GM12878 (cell line): ENCODE results near the gene SVIP. TPM values are rescaled to one million over a fixed set of nuclear protein-coding genes. Genes with fewer than 3 reads are reported as not detected.

Experiments
- ATAC-seq: fragments of 200-7000 bp; cut with Tn5 transposase; 3 replicates; pipeline ENCODE4 v1.9.1; 2020; ENCODE audit warnings: mild to moderate bottlenecking, moderate library complexity
- BruUV-seq: library from RNA; stranded (reverse); fragments of 400-500 nt; replicated peaks from 2 replicates; lab custom pipeline; 2021; lab: Mats Ljungman, UMichigan
- CTCF ChIA-PET: fragments of 300-600 bp; sonication (Branson Sonifier 250); formaldehyde crosslinking; extraction: SDS; loops from one replicate; lab custom pipeline; 2021; ENCODE audit warnings: inconsistent platforms; lab: Yijun Ruan, JAX
- POLR2A ChIA-PET: fragments of 350-600 bp; formaldehyde crosslinking; extraction: SDS; loops from one replicate; lab custom pipeline; 2021; ENCODE audit warnings: inconsistent platforms; lab: Charles Lee
- RAD21 ChIA-PET: fragments of 300-600 bp; sonication (Branson Sonifier 250); formaldehyde crosslinking; loops from one replicate; lab custom pipeline; 2023; ENCODE audit warnings: antibody characterized with exemption; ENCODE audit not compliant: unreplicated experiment; lab: Charles Lee
- SMC1A ChIA-PET: fragments of 300-600 bp; sonication (Branson Sonifier 250); formaldehyde crosslinking; loops from one replicate; lab custom pipeline; 2023; ENCODE audit not compliant: unreplicated experiment, uncharacterized antibody; lab: Charles Lee
- DNase-seq: peaks from one replicate; pipeline ENCODE4 v3.0.0-alpha.2; 2011; ENCODE audit warnings: low read depth, low spot score
- FAIRE-seq: peaks from 3 replicates; lab custom pipeline; 2011; peaks lifted over from hg19 to GRCh38; lab: Jason Lieb, UNC
- H2AFZ ChIP-seq: 2 replicates; pipeline ENCODE4 v1.6.0; 2011; ENCODE audit warnings: low read depth, low read length, control low read depth; ENCODE audit not compliant: control insufficient read depth
- H3K27ac ChIP-seq: 2 replicates; pipeline ENCODE4 v1.5.1; 2011; ENCODE audit warnings: control low read depth; ENCODE audit not compliant: control insufficient read depth, insufficient read depth
- H3K27me3 ChIP-seq, 2 experiments: replicated peaks in 1 of 2; 2 replicates each; pipeline versions ENCODE4 v1.6.0 to v1.6.1; 2011; ENCODE audit warnings: low read length in 1 of 2; ENCODE audit not compliant: control insufficient read depth in 2 of 2, insufficient read depth in 2 of 2
- H3K36me3 ChIP-seq, 2 experiments: 2 replicates each; pipeline ENCODE4 v1.5.1; 2011; ENCODE audit warnings: low read length in 1 of 2; ENCODE audit not compliant: control insufficient read depth in 2 of 2, insufficient read depth in 2 of 2
- H3K4me1 ChIP-seq: 2 replicates; pipeline ENCODE4 v1.6.1; 2011; ENCODE audit warnings: mild to moderate bottlenecking, low read length, moderate library complexity, mixed read lengths; ENCODE audit not compliant: control insufficient read depth, insufficient read depth
- H3K4me2 ChIP-seq: 2 replicates; pipeline ENCODE4 v1.6.0; 2011; ENCODE audit warnings: control low read depth; ENCODE audit not compliant: control insufficient read depth, insufficient read depth
- H3K4me3 ChIP-seq: fragments of 200-600 bp; sonication (generic); 2 replicates; pipeline ENCODE4 v1.5.1; 2016
- H3K79me2 ChIP-seq: 2 replicates; pipeline ENCODE4 v1.6.0; 2011; ENCODE audit warnings: low read length; ENCODE audit not compliant: control insufficient read depth, insufficient read depth
- H3K9ac ChIP-seq: 2 replicates; pipeline ENCODE4 v1.8.0; 2011; ENCODE audit warnings: low read length, control low read depth, mixed read lengths; ENCODE audit not compliant: control insufficient read depth, insufficient read depth
- H3K9me3 ChIP-seq: replicated peaks from 3 replicates; pipeline ENCODE4 v1.5.1; 2011; ENCODE audit warnings: mild to moderate bottlenecking, low read length; ENCODE audit not compliant: control insufficient read depth, insufficient read depth
- H4K20me1 ChIP-seq: 2 replicates; pipeline ENCODE4 v1.6.0; 2011; ENCODE audit not compliant: control insufficient read depth, insufficient read depth
- ATF2 ChIP-seq: IDR thresholded peaks from 2 replicates; pipeline ENCODE4 v1.6.1; 2012; ENCODE audit warnings: low read length, inconsistent platforms
- BCL3 ChIP-seq: IDR thresholded peaks from 2 replicates; pipeline ENCODE4 v1.6.1; 2011; ENCODE audit warnings: borderline replicate concordance, low read depth, mild to moderate bottlenecking, moderate library complexity, low read length; ENCODE audit not compliant: insufficient read depth, poor library complexity, severe bottlenecking
- BHLHE40 ChIP-seq, 2 experiments: fragments of 450-650 bp in 1 of 2; IDR thresholded peaks; 2 replicates each; pipeline ENCODE4 v1.6.1; 2011 to 2017; ENCODE audit warnings: low read depth in 2 of 2, borderline replicate concordance in 1 of 2, improper control_type of control experiment in 1 of 2, low read length in 1 of 2, mild to moderate bottlenecking in 1 of 2
- CHD2 ChIP-seq: IDR thresholded peaks from 2 replicates; pipeline ENCODE4 v1.6.1; 2011; ENCODE audit warnings: low read depth, low read length, improper control_type of control experiment, borderline replicate concordance
- ELK1 ChIP-seq: IDR thresholded peaks from 2 replicates; pipeline ENCODE4 v1.6.1; 2012; ENCODE audit warnings: low read depth, low read length, improper control_type of control experiment
- IRF5 ChIP-seq: fragments of 450-650 bp; IDR thresholded peaks from 2 replicates; pipeline ENCODE4 v1.6.1; 2017; ENCODE audit warnings: borderline replicate concordance
- MEF2A ChIP-seq: IDR thresholded peaks from 2 replicates; pipeline ENCODE4 v1.6.1; 2011; ENCODE audit warnings: low read depth, mild to moderate bottlenecking, low read length, moderate library complexity; ENCODE audit not compliant: insufficient read depth
- POLR2AphosphoS2 ChIP-seq: IDR thresholded peaks from 2 replicates; pipeline ENCODE4 v1.6.1; 2011; ENCODE audit warnings: low read depth, mild to moderate bottlenecking, low read length, improper control_type of control experiment, moderate library complexity
- POLR2AphosphoS5 ChIP-seq: IDR thresholded peaks from 2 replicates; pipeline ENCODE4 v1.6.1; 2011; ENCODE audit warnings: mild to moderate bottlenecking, low read length, inconsistent platforms
- RBBP5 ChIP-seq: fragments of 200-600 bp; sonication (generic); conservative IDR thresholded peaks from 2 replicates; pipeline ENCODE4 v1.6.1; 2016
- SMARCA5 ChIP-seq: fragments of 450-650 bp; IDR thresholded peaks from 2 replicates; pipeline ENCODE4 v1.6.1; 2017; ENCODE audit warnings: mild to moderate bottlenecking
- SMC3 ChIP-seq: IDR thresholded peaks from 2 replicates; pipeline ENCODE4 v1.6.1; 2011; ENCODE audit warnings: low read length, improper control_type of control experiment, borderline replicate concordance
- SREBF2 ChIP-seq: IDR thresholded peaks from 2 replicates; pipeline ENCODE4 v1.6.1; 2012; ENCODE audit warnings: mild to moderate bottlenecking, low read length
- SUZ12 ChIP-seq: fragments of 200-600 bp; sonication (generic); IDR thresholded peaks from one replicate; pipeline ENCODE4 v1.6.1; 2018; ENCODE audit warnings: antibody characterized with exemption, mild to moderate bottlenecking; ENCODE audit not compliant: unreplicated experiment
- TCF12 ChIP-seq: IDR thresholded peaks from 2 replicates; pipeline ENCODE4 v1.6.1; 2011; ENCODE audit warnings: low read depth, mild to moderate bottlenecking, low read length
- WGBS: methylation state at CpG from one replicate; pipeline ENCODE4 v1.1.6; 2016; ENCODE audit warnings: low lambda C conversion rate; ENCODE audit not compliant: insufficient replicate concordance, insufficient coverage; ENCODE audit errors: missing lambda C conversion rate; 5-methylcytosine and 5-hydroxymethylcytosine counted together
- in situ Hi-C: fragments of 300-500 bp; cut with MboI; formaldehyde crosslinking; loops from 9 replicates; pipeline ENCODE4 v1.14.3; 2018; ENCODE audit warnings: mixed read lengths
- intact Hi-C: fragments of 100-400 bp; cut with micrococcal nuclease; formaldehyde crosslinking; loops from one replicate; pipeline ENCODE4 v1.14.2; 2022; ENCODE audit not compliant: unreplicated experiment
- polyA plus RNA-seq, 11 experiments: library from polyadenylated mRNA; depleted of rRNA in 4 of 11; unstranded in 6 of 11; stranded (reverse) in 5 of 11; fragments of >200 nt; fragmentation: Nextera tagmentation in 4 of 11; fragmentation: Illumina TruSeq in 1 of 11; extraction: Ambion mirVana in 4 of 11; extraction: Trizol in 1 of 11; gene quantifications; 1 replicate in 1 of 11; 2 replicates in 10 of 11; pipeline versions ENCODE4 v1.2.1 to v1.2.3, GENCODE V29; 2011 to 2016; ENCODE audit warnings: inconsistent platforms in 2 of 11, missing spikeins in 2 of 11, low read depth in 1 of 11
- total RNA-seq, 4 experiments: library from RNA; depleted of rRNA in 3 of 4; stranded (reverse); fragments of >200 nt in 3 of 4; fragmentation: Illumina TruSeq in 1 of 4; extraction: Trizol in 1 of 4; gene quantifications; 2 replicates each; pipeline versions ENCODE4 v1.2.1 to v1.2.3, GENCODE V29; 2013 to 2021

Gene SVIP
- total and polyA plus RNA-seq, 10 of the 15 experiments (the other 5 are each of a cell fraction or from before 2014, with no cell fraction given) = 17.8 to 78.0 (median 55.4) TPM

- TF ChIP-seq POLR2AphosphoS5 (no peak), ATF2 (no peak), CHD2 (no peak)
Observed at GRCh38 chr11:22830082-22830414, 447 bp upstream of the SVIP start (continued).

GRCh38 chr11:22828373-22828772 is 1.2 kb downstream of the SVIP start:
- POLR2A ChIA-PET = interaction anchor here (0.6 to 2.5 kb wide), 11 partner anchors 14 to 342 kb away, joined by 3 to 10 read pairs (median 5); partner anchors contain the start of gene FANCF
- intact Hi-C loops = loop anchor here (2.0 kb wide), 3 partner anchors 154 to 494 kb away; no protein-coding TSS in a partner anchor
- Histone ChIP-seq H3K4me2 (peak overlapping the region; percentile 57), H3K4me1 (no peaks in the 10 kb centered on the region), H3K9me3 (no peaks in the 10 kb centered on the region), H3K9ac (peak overlapping the region; percentile 68), H3K27me3 (no peaks in the 10 kb centered on the region), H4K20me1 (no peaks in the 10 kb centered on the region), H2AFZ (no peak overlapping the region), H3K27ac (no peak overlapping the region), H3K79me2 (peaks cover 13% of the 10 kb centered on the region), H3K36me3 (peaks cover 2% of the 10 kb centered on the region in 2 experiments; a peak in 2 of 4 replicates), H3K4me3 (peak overlapping the region; percentile 87)
- TSS peak; percentile 55 for BruUV-seq
- FAIRE-seq (peak; percentile 65), ATAC-seq (no peak), DNase-seq (no peak)
- CTCF ChIA-PET = interaction anchor here (0.9 to 5.0 kb wide), 26 partner anchors 10 to 597 kb away, joined by 3 to 42 read pairs (median 6); partner anchors contain the start of gene GAS2
- TF ChIP-seq IRF5 (no peak), SMARCA5 (no peak), RBBP5 (no peak), MEF2A (no peak), SREBF2 (no peak), POLR2AphosphoS2 (no peak), SMC3 (no peak), BHLHE40 (IDR thresholded peaks at IDR 0.05; ENCODE audit: borderline replicate concordance in 1 of 2, low read depth in 2 of 2, low read length in 1 of 2) (no peak), ELK1 (no peak), TCF12 (no peak), BCL3 (no peak), SUZ12 (no peak)
- SMC1A ChIA-PET = interaction anchor here (0.8 to 3.1 kb wide), 23 partner anchors 8 to 507 kb away, joined by 3 to 30 read pairs (median 5); no protein-coding TSS in a partner anchor
- RAD21 ChIA-PET = interaction anchor here (0.8 to 2.4 kb wide), 18 partner anchors 36 to 463 kb away, joined by 3 to 39 read pairs (median 5); partner anchors contain the start of gene GAS2
- 52% methylated on average over 6 of the region's 6 CpGs for WGBS
- in situ Hi-C loops = no loop called here
